WERI-Rb-1 (cell line): ENCODE data around the gene RYR3.

Experiments used
- DNase-seq: peaks from one replicate; pipeline ENCODE4 v3.0.0-alpha.2; 2020
- H3K27ac ChIP-seq: fragments of 250-450 bp; sonication (Bioruptor Pico); 2 replicates; pipeline ENCODE4 v1.5.1; 2020; ENCODE audit warnings: mild to moderate bottlenecking, moderate library complexity
- H3K27me3 ChIP-seq: fragments of 250-450 bp; sonication (Bioruptor Pico); 2 replicates; pipeline ENCODE4 v1.5.1; 2021; ENCODE audit warnings: mild to moderate bottlenecking, low read depth, moderate library complexity; ENCODE audit not compliant: insufficient read depth, severe bottlenecking
- H3K36me3 ChIP-seq: fragments of 250-450 bp; sonication (Bioruptor Pico); 2 replicates; pipeline ENCODE4 v1.5.1; 2020; ENCODE audit warnings: mild to moderate bottlenecking, moderate library complexity
- H3K4me3 ChIP-seq: 2 replicates; pipeline ENCODE4 v1.5.1; 2011; ENCODE audit warnings: low read depth, mild to moderate bottlenecking, control low read depth, low read length
- H3K9me3 ChIP-seq: fragments of 250-450 bp; sonication (Bioruptor Pico); 2 replicates; pipeline ENCODE4 v1.5.1; 2021; ENCODE audit warnings: mild to moderate bottlenecking, moderate library complexity; ENCODE audit not compliant: severe bottlenecking
- TF ChIP-seq, protein P1 (sequence below): IDR thresholded peaks from 2 replicates; pipeline ENCODE4 v1.5.1; 2011; ENCODE audit warnings: low read depth, mild to moderate bottlenecking, control low read depth, inconsistent platforms, low read length

Gene RYR3

GRCh38 chr15:33398555-33398954, 87.8 kb downstream of the RYR3 start:
- TF ChIP-seq, protein P1, sequence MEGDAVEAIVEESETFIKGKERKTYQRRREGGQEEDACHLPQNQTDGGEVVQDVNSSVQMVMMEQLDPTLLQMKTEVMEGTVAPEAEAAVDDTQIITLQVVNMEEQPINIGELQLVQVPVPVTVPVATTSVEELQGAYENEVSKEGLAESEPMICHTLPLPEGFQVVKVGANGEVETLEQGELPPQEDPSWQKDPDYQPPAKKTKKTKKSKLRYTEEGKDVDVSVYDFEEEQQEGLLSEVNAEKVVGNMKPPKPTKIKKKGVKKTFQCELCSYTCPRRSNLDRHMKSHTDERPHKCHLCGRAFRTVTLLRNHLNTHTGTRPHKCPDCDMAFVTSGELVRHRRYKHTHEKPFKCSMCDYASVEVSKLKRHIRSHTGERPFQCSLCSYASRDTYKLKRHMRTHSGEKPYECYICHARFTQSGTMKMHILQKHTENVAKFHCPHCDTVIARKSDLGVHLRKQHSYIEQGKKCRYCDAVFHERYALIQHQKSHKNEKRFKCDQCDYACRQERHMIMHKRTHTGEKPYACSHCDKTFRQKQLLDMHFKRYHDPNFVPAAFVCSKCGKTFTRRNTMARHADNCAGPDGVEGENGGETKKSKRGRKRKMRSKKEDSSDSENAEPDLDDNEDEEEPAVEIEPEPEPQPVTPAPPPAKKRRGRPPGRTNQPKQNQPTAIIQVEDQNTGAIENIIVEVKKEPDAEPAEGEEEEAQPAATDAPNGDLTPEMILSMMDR, result no peak

GRCh38 chr15:33400941-33401340, 90.2 kb downstream of the RYR3 start:
- no peaks in the 10 kb centered on the region for H3K9me3 ChIP-seq
- H3K4me3 ChIP-seq, result no peak overlapping the region
- no peaks in the 10 kb centered on the region for H3K27me3 ChIP-seq
- no peaks in the 10 kb centered on the region for H3K36me3 ChIP-seq
- DNase-seq, result no peak
- TF ChIP-seq, protein P1, result no peak
- no peak overlapping the region for H3K27ac ChIP-seq

More at GRCh38 chr15:33398555-33398954, 87.8 kb downstream of the RYR3 start:
- Histone ChIP-seq H3K4me3 (no peak overlapping the region), H3K9me3 (no peaks in the 10 kb centered on the region), H3K27ac (no peak overlapping the region), H3K27me3 (no peaks in the 10 kb centered on the region), H3K36me3 (no peaks in the 10 kb centered on the region)
- no peak for DNase-seq

DNA sequence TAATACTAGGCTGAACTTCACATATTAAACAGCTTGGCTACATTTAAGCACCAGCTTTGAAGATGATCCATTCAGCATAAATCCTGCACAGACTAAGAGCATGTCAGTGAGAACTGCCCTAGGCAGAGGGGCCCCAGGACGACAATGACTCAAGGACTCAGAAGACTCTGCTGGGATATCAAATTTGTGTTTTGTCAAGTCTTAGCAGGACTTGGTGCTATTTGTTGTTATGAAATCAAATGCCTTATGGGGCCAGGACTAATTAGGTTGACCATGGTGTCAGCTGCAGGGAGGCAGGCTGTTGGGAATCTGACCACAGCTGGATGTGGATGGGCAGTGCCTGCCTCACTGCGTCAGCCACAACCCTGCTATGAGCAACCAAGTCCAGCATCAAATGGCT, 91.8 kb downstream of the RYR3 start:
- Histone ChIP-seq H3K36me3 (no peaks in the 10 kb centered on the region), H3K4me3 (no peak overlapping the region), H3K27ac (no peak overlapping the region), H3K27me3 (no peaks in the 10 kb centered on the region), H3K9me3 (no peaks in the 10 kb centered on the region)
- TF ChIP-seq, protein P1, result no peak
- no peak for DNase-seq

- no peaks in the 10 kb centered on the region for H3K27me3 ChIP-seq
- H3K27ac ChIP-seq, result no peak overlapping the region
- DNase-seq, result no peak
- H3K9me3 ChIP-seq, result no peaks in the 10 kb centered on the region
- no peaks in the 10 kb centered on the region for H3K36me3 ChIP-seq
- TF ChIP-seq, protein P1, result no peak
- H3K4me3 ChIP-seq, result no peak overlapping the region
Measured at GRCh38 chr15:33405096-33405495, 94.3 kb downstream of the RYR3 start.

GRCh38 chr15:33411596-33412540, 101.1 kb downstream of the RYR3 start:
- no peak for DNase-seq
- TF ChIP-seq, protein P1, result no peak
- H3K27me3 ChIP-seq, result no peaks in the 10 kb centered on the region
- H3K36me3 ChIP-seq, result no peaks in the 10 kb centered on the region
- H3K9me3 ChIP-seq, result no peaks in the 10 kb centered on the region
- no peak overlapping the region for H3K4me3 ChIP-seq
- no peak overlapping the region for H3K27ac ChIP-seq
